Upper lobe of right lung (tissue), 1 donor: ENCODE measurements around the gene SLC13A1. TPM values are rescaled to one million over a fixed set of nuclear protein-coding genes. Genes with fewer than 3 reads are reported as not detected.

Experiments used
- ATAC-seq: fragments of 200-7000 bp; cut with Tn5 transposase; one replicate; pipeline ENCODE4 v1.9.1; 2020; ENCODE audit warnings: mild to moderate bottlenecking, moderate library complexity
- DNase-seq: peaks from one replicate; pipeline ENCODE4 v3.0.0-alpha.2; 2020
- H3K27ac ChIP-seq: fragments of 200-600 bp; one replicate; pipeline ENCODE4 v1.8.0; 2022
- H3K27me3 ChIP-seq: fragments of 200-600 bp; one replicate; pipeline ENCODE4 v1.8.0; 2022; ENCODE audit warnings: mild to moderate bottlenecking
- H3K36me3 ChIP-seq: fragments of 200-600 bp; one replicate; pipeline ENCODE4 v1.8.0; 2022
- H3K4me1 ChIP-seq: fragments of 200-600 bp; one replicate; pipeline ENCODE4 v1.8.0; 2022
- H3K4me3 ChIP-seq: fragments of 200-600 bp; one replicate; pipeline ENCODE4 v1.8.0; 2022; ENCODE audit warnings: mild to moderate bottlenecking
- H3K9me3 ChIP-seq: fragments of 200-600 bp; one replicate; pipeline ENCODE4 v1.8.0; 2022
- CTCF ChIP-seq: fragments of 200-600 bp; IDR thresholded peaks from one replicate; pipeline ENCODE4 v1.8.0; 2022; ENCODE audit warnings: antibody characterized with exemption
- intact Hi-C: fragments of 100-400 bp; cut with DNase I; formaldehyde crosslinking; loops from one replicate; pipeline ENCODE4 v1.11.0; 2022
- total RNA-seq: library from RNA; stranded (reverse); fragmentation: NEBNext Ultra II Directional; extraction: Animal tissue kit (Norgen Biotek cat#: 25700); gene quantifications from one replicate; pipeline ENCODE4 v1.2.1, GENCODE V29; 2021
- donor health status: DM: no; HTN: yes; CAD: no; lungs with severe emphysema.

SLC13A1 gene
- total RNA-seq, 1 donor from 2014 or later = not detected

DNA sequence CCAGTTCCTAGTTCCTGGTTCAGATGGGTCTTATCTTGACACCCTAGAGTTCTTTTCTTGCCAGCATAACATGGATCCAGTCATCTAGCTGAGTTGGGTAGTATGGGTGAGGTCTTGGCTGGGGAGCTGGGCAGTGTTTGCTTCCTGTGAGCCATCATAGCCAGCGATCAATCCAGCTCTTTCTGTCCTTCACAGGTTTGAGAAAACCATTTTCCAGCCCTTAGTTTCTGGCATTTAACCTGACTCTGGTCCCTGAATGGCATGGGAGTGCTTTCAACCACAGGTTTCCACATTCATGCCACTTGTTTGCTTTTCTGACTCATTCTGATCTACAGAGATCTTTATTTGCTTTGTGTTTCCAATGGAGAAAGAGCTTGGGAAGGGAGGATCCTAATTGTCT, 8.6 kb downstream of the SLC13A1 start:
- Histone ChIP-seq H3K4me1 (no peaks in the 10 kb centered on the region), H3K36me3 (no peaks in the 10 kb centered on the region), H3K27ac (no peak overlapping the region), H3K9me3 (no peaks in the 10 kb centered on the region), H3K4me3 (no peak overlapping the region), H3K27me3 (no peaks in the 10 kb centered on the region)
- DNase-seq (no peak), ATAC-seq (no peak)
- no peak for TF ChIP-seq CTCF
- intact Hi-C loops = no loop called here

GRCh38 chr7:123190109-123190831, 9.5 kb downstream of the SLC13A1 start:
- no peaks in the 10 kb centered on the region for H3K27me3 ChIP-seq
- no peaks in the 10 kb centered on the region for H3K36me3 ChIP-seq
- H3K9me3 ChIP-seq = peaks cover 4% of the 10 kb centered on the region
- no peak overlapping the region for H3K4me3 ChIP-seq
- TF ChIP-seq CTCF = no peak
- intact Hi-C loops = no loop called here
- H3K27ac ChIP-seq = no peak overlapping the region
- H3K4me1 ChIP-seq = no peaks in the 10 kb centered on the region
- DNase-seq (no peak), ATAC-seq (no peak)

DNA sequence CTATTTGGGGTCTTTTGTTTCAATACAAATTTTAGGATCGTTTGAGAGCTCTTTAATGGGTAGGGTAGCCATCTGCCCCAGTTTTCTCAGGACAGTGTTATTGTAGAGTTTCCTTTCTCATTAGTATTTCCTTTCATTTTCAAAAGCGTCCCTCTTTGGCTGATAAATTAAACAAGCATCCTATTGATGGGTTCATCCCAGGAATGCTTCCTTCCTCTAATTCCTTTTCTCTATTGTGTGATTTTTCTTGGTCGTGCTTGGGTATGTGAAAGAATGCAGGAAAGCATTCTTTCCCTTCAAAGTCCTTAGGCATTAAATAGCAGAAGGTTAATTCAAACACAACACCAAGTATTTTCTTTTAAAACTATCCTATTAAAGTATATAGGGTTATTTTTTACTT, 14.0 kb downstream of the SLC13A1 start:
- no peaks in the 10 kb centered on the region for H3K4me1 ChIP-seq
- no peaks in the 10 kb centered on the region for H3K36me3 ChIP-seq
- intact Hi-C loops = no loop called here
- ATAC-seq (no peak), DNase-seq (no peak)
- no peak overlapping the region for H3K4me3 ChIP-seq
- no peak for TF ChIP-seq CTCF
- peaks cover 4% of the 10 kb centered on the region for H3K9me3 ChIP-seq
- H3K27ac ChIP-seq = no peak overlapping the region
- H3K27me3 ChIP-seq = no peaks in the 10 kb centered on the region

DNA sequence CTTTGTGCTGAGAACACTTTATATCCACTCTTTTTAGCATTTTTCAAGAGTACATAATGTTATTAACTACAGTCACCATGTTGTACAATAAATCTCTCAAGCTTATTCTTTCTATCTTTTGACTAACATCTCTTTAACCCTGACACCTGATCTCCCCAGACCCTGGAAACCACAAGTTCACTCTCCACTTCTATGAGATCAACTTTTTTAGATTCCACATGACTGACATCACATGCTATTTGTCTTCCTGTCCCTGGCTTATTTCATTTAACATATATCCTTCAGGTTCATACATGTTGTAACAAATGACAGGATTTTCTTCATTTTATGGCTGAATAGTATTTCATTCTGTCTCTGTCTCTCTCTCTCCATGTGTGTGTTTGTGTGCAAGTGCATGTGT, 15.5 kb downstream of the SLC13A1 start:
- TF ChIP-seq CTCF = no peak
- Histone ChIP-seq H3K36me3 (no peaks in the 10 kb centered on the region), H3K9me3 (peaks cover 4% of the 10 kb centered on the region), H3K4me1 (no peaks in the 10 kb centered on the region), H3K27me3 (no peaks in the 10 kb centered on the region), H3K4me3 (no peak overlapping the region), H3K27ac (no peak overlapping the region)
- intact Hi-C loops = no loop called here
- no peak for DNase-seq
- ATAC-seq = no peak

- no peak overlapping the region for H3K4me3 ChIP-seq
- TF ChIP-seq CTCF = no peak
- DNase-seq = no peak
- intact Hi-C loops = no loop called here
- H3K4me1 ChIP-seq = no peaks in the 10 kb centered on the region
- no peaks in the 10 kb centered on the region for H3K36me3 ChIP-seq
- H3K9me3 ChIP-seq = peaks cover 4% of the 10 kb centered on the region
- ATAC-seq = no peak
- H3K27me3 ChIP-seq = no peaks in the 10 kb centered on the region
- H3K27ac ChIP-seq = no peak overlapping the region
These were observed 16.3 kb downstream of the SLC13A1 start for GRCh38 chr7:123183431-123183830.

DNA sequence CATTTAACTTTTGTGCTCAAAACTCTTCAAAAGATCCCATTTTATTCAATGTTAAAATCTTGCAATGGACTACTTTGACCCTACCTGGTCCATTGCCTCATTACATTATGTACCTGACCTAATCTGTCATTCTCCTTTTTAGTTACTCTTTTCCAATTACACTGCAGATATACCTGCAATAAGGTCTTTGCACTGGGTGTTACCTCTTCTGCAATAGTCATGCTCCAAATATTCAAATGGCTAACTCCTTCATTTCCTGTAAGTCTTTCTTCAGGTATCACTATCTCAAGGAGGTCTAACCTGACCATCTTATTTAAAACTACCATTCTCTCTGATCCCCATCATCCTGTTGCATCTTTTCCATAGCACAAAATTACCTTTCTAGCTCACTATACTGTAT, 22.3 kb downstream of the SLC13A1 start:
- H3K36me3 ChIP-seq = no peaks in the 10 kb centered on the region
- intact Hi-C loops = no loop called here
- H3K4me1 ChIP-seq = no peaks in the 10 kb centered on the region
- no peaks in the 10 kb centered on the region for H3K9me3 ChIP-seq
- no peak for TF ChIP-seq CTCF
- H3K4me3 ChIP-seq = no peak overlapping the region
- no peak for DNase-seq
- no peak for ATAC-seq
- H3K27me3 ChIP-seq = no peaks in the 10 kb centered on the region
- H3K27ac ChIP-seq = no peak overlapping the region
